ENCODE measurements around the gene CTIF. TPM values are rescaled to one million over a fixed set of nuclear protein-coding genes. Genes with fewer than 3 reads are reported as not detected.

Gene CTIF
- total and polyA plus RNA-seq, 2 donors (not counting 1 experiment from before 2014, with no cell fraction given) = 27.2 to 28.1 TPM

- Histone ChIP-seq H3K4me2 (ENCODE audit: extremely low read depth, insufficient read depth, low read length) (peak overlapping the region; percentile 38), H3K4me1 (ENCODE audit: control insufficient read depth, extremely low read depth, insufficient read depth, low read length) (peaks cover 43% of the 10 kb centered on the region)
Observed at GRCh38 chr18:48623468-48624235, 84.8 kb downstream of the CTIF start.

GRCh38 chr18:48624856-48625255 lies 86.0 kb downstream of the CTIF start:
- H3K9ac ChIP-seq (ENCODE audit: insufficient read depth, low read length) = no peak overlapping the region
- H4K20me1 ChIP-seq (ENCODE audit: control insufficient read depth, extremely low read depth, insufficient read depth, low read length) = no peaks in the 10 kb centered on the region
- no peak overlapping the region for H3K4me2 ChIP-seq (ENCODE audit: extremely low read depth, insufficient read depth, low read length)
- peaks cover 2% of the 10 kb centered on the region for H3K36me3 ChIP-seq (ENCODE audit: control insufficient read depth, insufficient read depth, low read length)
- peaks cover 50% of the 10 kb centered on the region for H3K4me1 ChIP-seq (ENCODE audit: control insufficient read depth, extremely low read depth, insufficient read depth, low read length)
- H3K79me2 ChIP-seq (ENCODE audit: control insufficient read depth, insufficient read depth, low read length) = no peaks in the 10 kb centered on the region
- DNase-seq (ENCODE audit: low read depth in 2 of 2) = no peak
- no peaks in the 10 kb centered on the region for H3K27me3 ChIP-seq (ENCODE audit: control insufficient read depth, insufficient read depth, low read length)
- H3K9me3 ChIP-seq (ENCODE audit: control insufficient read depth, insufficient read depth, low read depth, low read length) = no peaks in the 10 kb centered on the region
- H2AFZ ChIP-seq (ENCODE audit: low read length) = no peak overlapping the region
- H3K27ac ChIP-seq (ENCODE audit: insufficient read depth, low read length) = no peak overlapping the region
- TF ChIP-seq EZH2 (IDR thresholded peaks at IDR 0.05; ENCODE audit: low read length, missing control alignments) (no peak), CTCF (conservative IDR thresholded peaks at IDR 0.05 in 1 of 2, IDR thresholded peaks at IDR 0.05 in 1 of 2; ENCODE audit: low read depth in 1 of 2, low read length in 2 of 2) (no peak)
- H3K4me3 ChIP-seq (replicated peaks in 1 of 4; ENCODE audit: control extremely low read depth in 1 of 4, insufficient read depth in 1 of 4, low read depth in 3 of 4, low read length in 4 of 4) = no peak overlapping the region

More at GRCh38 chr18:48623468-48624235, 84.8 kb downstream of the CTIF start:
- Histone ChIP-seq H3K27me3 (ENCODE audit: control insufficient read depth, insufficient read depth, low read length) (no peaks in the 10 kb centered on the region), H4K20me1 (ENCODE audit: control insufficient read depth, extremely low read depth, insufficient read depth, low read length) (no peaks in the 10 kb centered on the region), H2AFZ (ENCODE audit: low read length) (no peak overlapping the region), H3K9ac (ENCODE audit: insufficient read depth, low read length) (no peak overlapping the region), H3K36me3 (ENCODE audit: control insufficient read depth, insufficient read depth, low read length) (peaks cover 4% of the 10 kb centered on the region), H3K79me2 (ENCODE audit: control insufficient read depth, insufficient read depth, low read length) (peaks cover 2% of the 10 kb centered on the region), H3K4me3 (replicated peaks in 1 of 4; ENCODE audit: control extremely low read depth in 1 of 4, insufficient read depth in 1 of 4, low read depth in 3 of 4, low read length in 4 of 4) (no peak overlapping the region), H3K9me3 (ENCODE audit: control insufficient read depth, insufficient read depth, low read depth, low read length) (no peaks in the 10 kb centered on the region), H3K27ac (ENCODE audit: insufficient read depth, low read length) (peak overlapping the region; percentile 64)
- no peak for TF ChIP-seq CTCF (conservative IDR thresholded peaks at IDR 0.05 in 1 of 2, IDR thresholded peaks at IDR 0.05 in 1 of 2; ENCODE audit: low read depth in 1 of 2, low read length in 2 of 2)
- no peak for TF ChIP-seq EZH2 (IDR thresholded peaks at IDR 0.05; ENCODE audit: low read length, missing control alignments)
- peak; percentile 63 to 97 for DNase-seq (ENCODE audit: low read depth in 2 of 2)

- H2AFZ ChIP-seq (ENCODE audit: low read length) = no peak overlapping the region
- H3K9me3 ChIP-seq (ENCODE audit: control insufficient read depth, insufficient read depth, low read depth, low read length) = no peaks in the 10 kb centered on the region
- H3K27me3 ChIP-seq (ENCODE audit: control insufficient read depth, insufficient read depth, low read length) = no peaks in the 10 kb centered on the region
- peaks cover 36% of the 10 kb centered on the region for H3K4me1 ChIP-seq (ENCODE audit: control insufficient read depth, extremely low read depth, insufficient read depth, low read length)
- no peak overlapping the region for H3K27ac ChIP-seq (ENCODE audit: insufficient read depth, low read length)
- no peak overlapping the region for H3K4me2 ChIP-seq (ENCODE audit: extremely low read depth, insufficient read depth, low read length)
- DNase-seq (ENCODE audit: low read depth in 2 of 2) = peak in 1 of 2 donors; percentile 51
- no peak overlapping the region for H3K4me3 ChIP-seq (replicated peaks in 1 of 4; ENCODE audit: control extremely low read depth in 1 of 4, insufficient read depth in 1 of 4, low read depth in 3 of 4, low read length in 4 of 4)
- no peak overlapping the region for H3K9ac ChIP-seq (ENCODE audit: insufficient read depth, low read length)
- H3K79me2 ChIP-seq (ENCODE audit: control insufficient read depth, insufficient read depth, low read length) = no peaks in the 10 kb centered on the region
- H3K36me3 ChIP-seq (ENCODE audit: control insufficient read depth, insufficient read depth, low read length) = no peaks in the 10 kb centered on the region
- no peaks in the 10 kb centered on the region for H4K20me1 ChIP-seq (ENCODE audit: control insufficient read depth, extremely low read depth, insufficient read depth, low read length)
- TF ChIP-seq EZH2 (IDR thresholded peaks at IDR 0.05; ENCODE audit: low read length, missing control alignments) = no peak
- no peak for TF ChIP-seq CTCF (conservative IDR thresholded peaks at IDR 0.05 in 1 of 2, IDR thresholded peaks at IDR 0.05 in 1 of 2; ENCODE audit: low read depth in 1 of 2, low read length in 2 of 2)
Observed at GRCh38 chr18:48627216-48627615, 88.4 kb downstream of the CTIF start.
